ENCODE data around the gene MMP17. TPM values are rescaled to one million over a fixed set of nuclear protein-coding genes. Genes with fewer than 3 reads are reported as not detected.

The MMP17 gene
- polyA plus RNA-seq, 1 donor from 2014 or later: 79.0 TPM

DNA sequence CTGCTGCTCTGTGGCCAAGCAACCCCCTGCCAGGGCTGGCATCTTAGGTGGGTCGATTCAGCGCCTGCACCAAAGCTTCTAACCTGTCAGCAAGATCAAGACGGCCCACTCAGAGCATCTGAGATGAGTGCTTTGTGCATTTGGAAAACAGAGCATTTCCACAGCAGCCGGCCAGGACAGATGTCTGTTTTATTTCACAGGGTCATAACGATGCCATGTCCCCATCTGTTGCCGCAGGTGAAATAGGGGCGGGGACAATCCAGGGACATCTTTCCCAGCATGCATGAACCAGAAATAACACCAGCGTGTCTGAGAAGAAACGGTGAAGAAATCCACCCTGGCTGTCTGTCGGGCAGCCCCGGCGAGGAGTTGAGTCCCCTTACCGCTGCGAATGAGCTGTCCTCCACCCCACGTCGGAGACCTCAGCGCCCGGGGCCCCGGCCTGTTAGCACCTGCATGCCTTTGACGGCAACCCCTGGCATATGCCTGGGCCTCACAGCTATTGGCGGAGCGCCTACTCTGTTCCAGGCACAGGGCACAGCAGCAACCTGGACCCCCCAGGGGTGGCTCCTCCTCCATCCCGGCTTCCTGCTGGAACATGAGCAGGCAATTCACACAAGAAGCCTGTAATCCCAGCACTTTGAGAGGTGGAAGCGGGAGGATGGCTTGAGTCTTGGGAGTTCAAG lies 35.7 kb downstream of the MMP17 start:
- Histone ChIP-seq H3K27ac (ENCODE audit: low read length) (no peak overlapping the region), H3K27me3 (ENCODE audit: insufficient read depth, low read depth, low read length) (no peaks in the 10 kb centered on the region), H3F3A (ENCODE audit: insufficient read depth, low read length, poor library complexity, severe bottlenecking) (no peaks in the 10 kb centered on the region), H3K36me3 (ENCODE audit: insufficient read depth, low read length) (no peaks in the 10 kb centered on the region), H2AFZ (ENCODE audit: low read depth, low read length) (no peak overlapping the region), H3K4me3 (ENCODE audit: low read length) (no peak overlapping the region), H3K79me2 (replicated peaks; ENCODE audit: insufficient read depth, low read length) (no peaks in the 10 kb centered on the region), H3K9me3 (ENCODE audit: low read length) (no peaks in the 10 kb centered on the region), H3K9me2 (ENCODE audit: insufficient read depth, low read length) (no peaks in the 10 kb centered on the region), H3K4me2 (ENCODE audit: low read length) (no peak overlapping the region), H4K20me1 (ENCODE audit: insufficient read depth) (no peaks in the 10 kb centered on the region), H3K9ac (ENCODE audit: low read length) (no peak overlapping the region)
- TF ChIP-seq POLR2AphosphoS5 (IDR thresholded peaks at IDR 0.05) (no peak), EP300 (conservative IDR thresholded peaks at IDR 0.05; ENCODE audit: poor library complexity, severe bottlenecking) (no peak), SMC3 (conservative IDR thresholded peaks at IDR 0.05; ENCODE audit: poor library complexity) (no peak), EZH2 (IDR thresholded peaks at IDR 0.05; ENCODE audit: borderline replicate concordance, insufficient read depth, low read length, poor library complexity, severe bottlenecking) (no peak), RAD21 (conservative IDR thresholded peaks at IDR 0.05) (no peak), TAF1 (IDR thresholded peaks at IDR 0.05; ENCODE audit: low read depth) (no peak), MXI1 (conservative IDR thresholded peaks at IDR 0.05; ENCODE audit: poor library complexity, severe bottlenecking) (no peak)
- TF ChIP-seq, protein P1, sequence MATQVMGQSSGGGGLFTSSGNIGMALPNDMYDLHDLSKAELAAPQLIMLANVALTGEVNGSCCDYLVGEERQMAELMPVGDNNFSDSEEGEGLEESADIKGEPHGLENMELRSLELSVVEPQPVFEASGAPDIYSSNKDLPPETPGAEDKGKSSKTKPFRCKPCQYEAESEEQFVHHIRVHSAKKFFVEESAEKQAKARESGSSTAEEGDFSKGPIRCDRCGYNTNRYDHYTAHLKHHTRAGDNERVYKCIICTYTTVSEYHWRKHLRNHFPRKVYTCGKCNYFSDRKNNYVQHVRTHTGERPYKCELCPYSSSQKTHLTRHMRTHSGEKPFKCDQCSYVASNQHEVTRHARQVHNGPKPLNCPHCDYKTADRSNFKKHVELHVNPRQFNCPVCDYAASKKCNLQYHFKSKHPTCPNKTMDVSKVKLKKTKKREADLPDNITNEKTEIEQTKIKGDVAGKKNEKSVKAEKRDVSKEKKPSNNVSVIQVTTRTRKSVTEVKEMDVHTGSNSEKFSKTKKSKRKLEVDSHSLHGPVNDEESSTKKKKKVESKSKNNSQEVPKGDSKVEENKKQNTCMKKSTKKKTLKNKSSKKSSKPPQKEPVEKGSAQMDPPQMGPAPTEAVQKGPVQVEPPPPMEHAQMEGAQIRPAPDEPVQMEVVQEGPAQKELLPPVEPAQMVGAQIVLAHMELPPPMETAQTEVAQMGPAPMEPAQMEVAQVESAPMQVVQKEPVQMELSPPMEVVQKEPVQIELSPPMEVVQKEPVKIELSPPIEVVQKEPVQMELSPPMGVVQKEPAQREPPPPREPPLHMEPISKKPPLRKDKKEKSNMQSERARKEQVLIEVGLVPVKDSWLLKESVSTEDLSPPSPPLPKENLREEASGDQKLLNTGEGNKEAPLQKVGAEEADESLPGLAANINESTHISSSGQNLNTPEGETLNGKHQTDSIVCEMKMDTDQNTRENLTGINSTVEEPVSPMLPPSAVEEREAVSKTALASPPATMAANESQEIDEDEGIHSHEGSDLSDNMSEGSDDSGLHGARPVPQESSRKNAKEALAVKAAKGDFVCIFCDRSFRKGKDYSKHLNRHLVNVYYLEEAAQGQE (IDR thresholded peaks at IDR 0.05; ENCODE audit: borderline replicate concordance): no peak
- TF ChIP-seq, protein P2, sequence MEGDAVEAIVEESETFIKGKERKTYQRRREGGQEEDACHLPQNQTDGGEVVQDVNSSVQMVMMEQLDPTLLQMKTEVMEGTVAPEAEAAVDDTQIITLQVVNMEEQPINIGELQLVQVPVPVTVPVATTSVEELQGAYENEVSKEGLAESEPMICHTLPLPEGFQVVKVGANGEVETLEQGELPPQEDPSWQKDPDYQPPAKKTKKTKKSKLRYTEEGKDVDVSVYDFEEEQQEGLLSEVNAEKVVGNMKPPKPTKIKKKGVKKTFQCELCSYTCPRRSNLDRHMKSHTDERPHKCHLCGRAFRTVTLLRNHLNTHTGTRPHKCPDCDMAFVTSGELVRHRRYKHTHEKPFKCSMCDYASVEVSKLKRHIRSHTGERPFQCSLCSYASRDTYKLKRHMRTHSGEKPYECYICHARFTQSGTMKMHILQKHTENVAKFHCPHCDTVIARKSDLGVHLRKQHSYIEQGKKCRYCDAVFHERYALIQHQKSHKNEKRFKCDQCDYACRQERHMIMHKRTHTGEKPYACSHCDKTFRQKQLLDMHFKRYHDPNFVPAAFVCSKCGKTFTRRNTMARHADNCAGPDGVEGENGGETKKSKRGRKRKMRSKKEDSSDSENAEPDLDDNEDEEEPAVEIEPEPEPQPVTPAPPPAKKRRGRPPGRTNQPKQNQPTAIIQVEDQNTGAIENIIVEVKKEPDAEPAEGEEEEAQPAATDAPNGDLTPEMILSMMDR (IDR thresholded peaks at IDR 0.05; ENCODE audit: poor library complexity, severe bottlenecking): no peak

DNA sequence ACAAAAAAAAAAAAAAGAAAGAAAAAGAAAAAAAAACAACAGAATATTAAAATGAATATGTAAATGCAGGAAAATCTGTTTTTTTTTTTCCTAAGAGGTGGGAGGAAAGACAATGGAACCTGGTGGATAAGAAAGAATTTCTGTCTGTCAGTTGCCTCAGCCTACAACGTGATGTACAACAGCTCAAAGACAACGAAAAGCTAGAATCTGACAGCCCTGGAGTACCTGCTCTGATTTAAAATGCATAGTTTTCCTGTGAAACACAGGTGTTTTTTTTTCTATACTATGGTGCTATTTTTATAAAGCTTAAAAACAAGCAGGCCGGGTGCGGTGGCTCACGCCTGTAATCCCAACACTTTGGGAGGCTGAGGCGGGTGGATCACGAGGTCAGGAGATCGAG lies 36.3 kb downstream of the MMP17 start:
- H3K9me3 ChIP-seq (ENCODE audit: low read length): no peaks in the 10 kb centered on the region
- H3K9me2 ChIP-seq (ENCODE audit: insufficient read depth, low read length): no peaks in the 10 kb centered on the region
- H4K20me1 ChIP-seq (ENCODE audit: insufficient read depth): no peaks in the 10 kb centered on the region
- no peak overlapping the region for H3K4me3 ChIP-seq (ENCODE audit: low read length)
- H3K9ac ChIP-seq (ENCODE audit: low read length): no peak overlapping the region
- H3K36me3 ChIP-seq (ENCODE audit: insufficient read depth, low read length): no peaks in the 10 kb centered on the region
- no peak overlapping the region for H3K27ac ChIP-seq (ENCODE audit: low read length)
- no peaks in the 10 kb centered on the region for H3F3A ChIP-seq (ENCODE audit: insufficient read depth, low read length, poor library complexity, severe bottlenecking)
- TF ChIP-seq MXI1 (conservative IDR thresholded peaks at IDR 0.05; ENCODE audit: poor library complexity, severe bottlenecking): no peak
- TF ChIP-seq EZH2 (IDR thresholded peaks at IDR 0.05; ENCODE audit: borderline replicate concordance, insufficient read depth, low read length, poor library complexity, severe bottlenecking): no peak
- TF ChIP-seq, protein P1 (IDR thresholded peaks at IDR 0.05; ENCODE audit: borderline replicate concordance): no peak
- no peak for TF ChIP-seq TAF1 (IDR thresholded peaks at IDR 0.05; ENCODE audit: low read depth)
- H3K4me2 ChIP-seq (ENCODE audit: low read length): no peak overlapping the region
- no peak overlapping the region for H2AFZ ChIP-seq (ENCODE audit: low read depth, low read length)
- no peaks in the 10 kb centered on the region for H3K27me3 ChIP-seq (ENCODE audit: insufficient read depth, low read depth, low read length)
- H3K79me2 ChIP-seq (replicated peaks; ENCODE audit: insufficient read depth, low read length): no peaks in the 10 kb centered on the region

Measured in neural cell (in vitro differentiated cells).